ENCODE data around the gene ZFP1.
A peak's percentile ranks its signal among the peaks of the same experiment; 100 is the strongest.

- no peak for TF ChIP-seq CTCF (conservative IDR thresholded peaks at IDR 0.05; ENCODE audit: low read depth, low read length)
- 0 out of 2 replicates have a peak, but pooled peaks have one; percentile 6 for TF ChIP-seq POLR2A (IDR thresholded peaks at IDR 0.05; ENCODE audit: low read depth, low read length)
- no peak for TF ChIP-seq CEBPB (IDR thresholded peaks at IDR 0.05; ENCODE audit: low read depth, low read length)
- no peak for TF ChIP-seq CHD1 (IDR thresholded peaks at IDR 0.05; ENCODE audit: low read depth, low read length)
- TF ChIP-seq, protein P1, sequence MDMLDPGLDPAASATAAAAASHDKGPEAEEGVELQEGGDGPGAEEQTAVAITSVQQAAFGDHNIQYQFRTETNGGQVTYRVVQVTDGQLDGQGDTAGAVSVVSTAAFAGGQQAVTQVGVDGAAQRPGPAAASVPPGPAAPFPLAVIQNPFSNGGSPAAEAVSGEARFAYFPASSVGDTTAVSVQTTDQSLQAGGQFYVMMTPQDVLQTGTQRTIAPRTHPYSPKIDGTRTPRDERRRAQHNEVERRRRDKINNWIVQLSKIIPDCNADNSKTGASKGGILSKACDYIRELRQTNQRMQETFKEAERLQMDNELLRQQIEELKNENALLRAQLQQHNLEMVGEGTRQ (IDR thresholded peaks at IDR 0.05; ENCODE audit: low read depth, low read length): no peak
- TF ChIP-seq, protein P2, sequence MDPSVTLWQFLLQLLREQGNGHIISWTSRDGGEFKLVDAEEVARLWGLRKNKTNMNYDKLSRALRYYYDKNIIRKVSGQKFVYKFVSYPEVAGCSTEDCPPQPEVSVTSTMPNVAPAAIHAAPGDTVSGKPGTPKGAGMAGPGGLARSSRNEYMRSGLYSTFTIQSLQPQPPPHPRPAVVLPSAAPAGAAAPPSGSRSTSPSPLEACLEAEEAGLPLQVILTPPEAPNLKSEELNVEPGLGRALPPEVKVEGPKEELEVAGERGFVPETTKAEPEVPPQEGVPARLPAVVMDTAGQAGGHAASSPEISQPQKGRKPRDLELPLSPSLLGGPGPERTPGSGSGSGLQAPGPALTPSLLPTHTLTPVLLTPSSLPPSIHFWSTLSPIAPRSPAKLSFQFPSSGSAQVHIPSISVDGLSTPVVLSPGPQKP (IDR thresholded peaks at IDR 0.05; ENCODE audit: borderline replicate concordance, low read depth, low read length): no peak
- TF ChIP-seq MXI1 (IDR thresholded peaks at IDR 0.05; ENCODE audit: borderline replicate concordance, low read depth, low read length): no peak
- TF ChIP-seq RCOR1 (IDR thresholded peaks at IDR 0.05; ENCODE audit: insufficient replicate concordance, low read length): no peak
- no peak for TF ChIP-seq BHLHE40 (IDR thresholded peaks at IDR 0.05; ENCODE audit: low read depth, low read length)
- TF ChIP-seq RFX5 (IDR thresholded peaks at IDR 0.05; ENCODE audit: low read depth, low read length): no peak
Measured at GRCh38 chr16:75111514-75111940, 36.8 kb upstream of the ZFP1 start.

Measured in IMR-90 (cell line).